Fibroblast of villous mesenchyme (primary cell): Measurements from ENCODE around the gene MRPS10. TPM values are rescaled to one million over a fixed set of nuclear protein-coding genes. Genes with fewer than 3 reads are reported as not detected.

Experiments
- DNase-seq: peaks from one replicate; pipeline ENCODE4 v3.0.0-alpha.2; 2010; ENCODE audit warnings: low read depth
- H3K4me3 ChIP-seq: 2 replicates; pipeline ENCODE4 v1.5.1; 2011; ENCODE audit warnings: low read depth, mild to moderate bottlenecking, low read length
- total RNA-seq: library from RNA; depleted of rRNA; stranded (reverse); fragments of >200 nt; gene quantifications from 2 replicates; pipeline ENCODE4 v1.2.3, GENCODE V29; 2012
- TF ChIP-seq, protein P1 (sequence below): IDR thresholded peaks from 2 replicates; pipeline ENCODE4 v1.5.1; 2012; ENCODE audit warnings: low read depth, mild to moderate bottlenecking, low read length; ENCODE audit not compliant: insufficient read depth

The MRPS10 gene
- 47.0 and 66.5 TPM in 2 replicates for total RNA-seq

DNA sequence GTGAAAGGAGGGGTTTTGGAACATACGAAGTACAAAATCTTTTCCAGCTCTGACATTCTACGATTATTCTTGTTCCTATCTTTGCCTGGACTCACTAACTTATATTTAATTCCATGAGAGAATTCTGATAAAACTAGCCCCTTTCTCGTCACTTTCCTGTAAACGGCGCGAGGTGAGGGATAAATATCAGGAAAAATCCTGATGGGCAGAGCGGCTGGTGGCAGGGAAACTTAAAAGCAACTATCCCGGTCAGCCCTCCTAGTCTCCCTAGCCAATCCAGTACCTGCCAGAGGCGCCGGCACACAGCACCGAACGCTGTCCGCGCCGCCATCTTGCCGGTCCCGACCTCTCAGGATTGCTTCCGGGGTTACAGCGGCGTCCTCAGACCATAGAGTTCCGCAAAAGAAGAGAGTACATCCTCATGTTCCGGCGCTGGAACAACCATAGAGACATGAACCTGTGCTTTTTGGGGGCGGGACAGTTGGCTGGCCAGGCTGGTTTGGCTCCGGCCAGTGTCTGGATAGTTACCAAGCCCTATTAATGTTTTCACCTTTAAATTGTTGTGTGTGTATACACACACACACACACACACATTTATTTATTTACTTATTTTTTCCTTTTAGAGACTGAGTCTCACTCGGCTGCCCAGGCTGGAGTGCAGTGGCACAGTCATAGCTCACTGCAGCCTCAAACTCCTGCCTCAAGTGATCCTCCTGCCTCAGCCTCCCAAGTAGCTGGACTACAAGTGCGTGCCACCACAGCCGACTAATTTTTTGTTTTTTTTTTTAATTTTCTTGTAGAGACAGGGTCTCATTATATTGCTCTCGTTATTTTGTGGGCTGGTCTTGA, at the start of gene MRPS10:
TSS of gene MRPS10 (minus strand) at position 343 of the 849 bp plus-strand sequence. CDS start at position 331, 12 bp downstream.
- peak; percentile 92 for DNase-seq
- TF ChIP-seq, protein P1, sequence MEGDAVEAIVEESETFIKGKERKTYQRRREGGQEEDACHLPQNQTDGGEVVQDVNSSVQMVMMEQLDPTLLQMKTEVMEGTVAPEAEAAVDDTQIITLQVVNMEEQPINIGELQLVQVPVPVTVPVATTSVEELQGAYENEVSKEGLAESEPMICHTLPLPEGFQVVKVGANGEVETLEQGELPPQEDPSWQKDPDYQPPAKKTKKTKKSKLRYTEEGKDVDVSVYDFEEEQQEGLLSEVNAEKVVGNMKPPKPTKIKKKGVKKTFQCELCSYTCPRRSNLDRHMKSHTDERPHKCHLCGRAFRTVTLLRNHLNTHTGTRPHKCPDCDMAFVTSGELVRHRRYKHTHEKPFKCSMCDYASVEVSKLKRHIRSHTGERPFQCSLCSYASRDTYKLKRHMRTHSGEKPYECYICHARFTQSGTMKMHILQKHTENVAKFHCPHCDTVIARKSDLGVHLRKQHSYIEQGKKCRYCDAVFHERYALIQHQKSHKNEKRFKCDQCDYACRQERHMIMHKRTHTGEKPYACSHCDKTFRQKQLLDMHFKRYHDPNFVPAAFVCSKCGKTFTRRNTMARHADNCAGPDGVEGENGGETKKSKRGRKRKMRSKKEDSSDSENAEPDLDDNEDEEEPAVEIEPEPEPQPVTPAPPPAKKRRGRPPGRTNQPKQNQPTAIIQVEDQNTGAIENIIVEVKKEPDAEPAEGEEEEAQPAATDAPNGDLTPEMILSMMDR = no peak
- peak within 1 kb of the TSS; percentile 89 for H3K4me3 ChIP-seq

DNA sequence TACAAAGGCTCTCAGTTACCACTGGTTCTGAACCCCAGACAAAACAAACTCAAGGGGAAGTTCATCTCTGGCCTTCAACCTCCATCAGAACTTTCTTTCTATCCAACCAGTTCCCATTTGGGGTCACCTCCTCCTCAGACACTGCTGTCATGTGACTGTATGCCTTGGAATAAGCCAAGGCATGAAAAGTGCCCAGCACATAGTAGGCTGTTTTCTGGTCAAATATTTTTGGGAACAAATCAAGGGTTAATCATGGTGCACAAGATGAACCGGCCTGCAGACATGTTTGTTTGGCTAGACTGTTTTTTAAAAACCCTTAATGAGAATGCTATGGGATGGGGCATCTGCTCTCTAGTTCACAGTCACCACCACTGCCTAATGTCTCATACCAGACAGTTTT, 48.9 kb upstream of the MRPS10 start:
- no peak for DNase-seq
- TF ChIP-seq, protein P1 = no peak
- no peak overlapping the region for H3K4me3 ChIP-seq

DNA sequence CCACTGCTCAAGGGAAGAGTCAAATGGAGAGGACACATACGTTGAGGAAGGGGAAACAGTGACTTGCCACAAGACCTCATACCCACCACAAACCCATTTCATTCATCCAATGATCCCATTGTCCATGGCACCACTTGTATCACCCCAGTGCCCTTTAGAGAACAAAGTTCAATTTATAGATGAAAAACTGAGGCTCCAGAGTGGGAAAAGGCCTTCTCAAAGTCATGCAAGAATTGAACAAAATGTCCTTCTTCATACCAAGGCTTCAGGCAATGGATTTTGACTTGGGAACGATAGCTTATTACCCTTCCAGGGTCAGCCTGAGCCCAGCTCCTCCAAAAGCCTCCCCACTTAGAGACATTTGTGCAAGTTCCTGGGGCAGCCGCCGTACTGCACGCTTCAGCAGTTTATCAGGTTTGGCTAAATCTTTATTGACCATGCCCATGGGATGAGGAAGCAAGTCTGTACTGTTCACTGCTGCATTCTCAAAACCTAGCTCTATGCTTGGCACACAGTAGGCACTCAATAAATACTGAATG, 47.3 kb upstream of the MRPS10 start:
- no peak overlapping the region for H3K4me3 ChIP-seq
- no peak for DNase-seq
- TF ChIP-seq, protein P1 = no peak

DNA sequence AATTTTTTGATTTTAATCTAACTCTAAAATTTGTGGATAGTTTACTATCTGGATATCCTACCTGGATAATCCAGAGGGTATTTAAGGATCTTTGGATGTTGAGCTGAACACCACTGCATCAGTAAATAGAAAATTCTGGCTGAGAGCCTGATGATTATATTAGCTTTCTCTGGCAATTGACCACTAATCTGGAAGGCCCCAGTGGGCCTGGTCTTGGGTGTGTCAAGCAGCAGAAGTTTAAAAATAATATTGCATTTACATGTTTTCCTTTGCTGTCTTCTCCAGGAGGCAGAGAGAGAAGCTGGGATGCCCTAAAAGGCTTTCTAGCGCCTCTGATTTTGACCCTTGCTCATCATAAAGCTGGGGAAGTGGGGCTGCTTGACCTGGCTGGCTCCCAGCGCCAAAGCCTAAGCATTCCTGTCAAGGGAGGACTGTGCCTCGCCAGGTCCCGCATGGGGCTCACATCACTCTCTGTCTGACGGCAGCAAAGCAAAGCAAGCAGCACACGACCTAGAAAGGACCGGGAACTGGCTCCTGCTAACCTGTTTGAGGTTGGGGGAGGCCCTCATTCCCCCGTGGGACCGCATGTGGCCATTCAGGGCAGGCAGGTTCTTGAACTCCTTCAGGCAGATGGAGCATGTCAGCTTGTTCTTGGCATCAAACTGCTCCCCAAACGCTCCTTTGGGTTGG, 46.6 kb upstream of the MRPS10 start:
- TF ChIP-seq, protein P1 = no peak
- no peak overlapping the region for H3K4me3 ChIP-seq
- no peak for DNase-seq

DNA sequence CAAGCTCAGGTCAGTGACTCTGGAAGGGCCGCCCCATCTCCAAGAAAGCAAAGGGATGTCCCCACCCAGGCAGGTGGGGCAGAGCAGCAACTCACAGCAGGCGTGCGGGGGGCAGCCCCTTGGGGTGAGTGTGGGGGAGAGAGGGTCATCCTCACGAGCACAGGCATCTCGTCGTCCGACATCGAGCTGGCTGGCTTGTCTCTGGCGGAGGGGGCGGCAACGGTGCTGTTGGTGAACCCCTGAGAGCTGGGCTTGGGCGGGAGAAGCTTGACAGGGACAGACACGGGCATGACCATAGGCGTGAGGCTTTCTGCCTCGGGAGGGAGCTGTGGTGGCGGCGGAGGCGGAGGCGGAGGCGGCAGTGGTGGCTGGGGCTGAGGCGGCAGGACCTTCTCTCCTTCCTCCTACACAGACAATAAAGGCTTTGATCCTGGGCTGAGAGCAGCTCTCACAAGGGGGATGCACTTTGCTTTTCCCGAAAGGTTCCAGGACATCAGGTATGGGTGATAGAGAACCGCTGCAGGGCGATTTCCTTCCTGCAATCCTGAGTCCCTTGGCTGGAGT, 45.6 kb upstream of the MRPS10 start:
- DNase-seq = no peak
- no peak overlapping the region for H3K4me3 ChIP-seq
- TF ChIP-seq, protein P1 = no peak

DNA sequence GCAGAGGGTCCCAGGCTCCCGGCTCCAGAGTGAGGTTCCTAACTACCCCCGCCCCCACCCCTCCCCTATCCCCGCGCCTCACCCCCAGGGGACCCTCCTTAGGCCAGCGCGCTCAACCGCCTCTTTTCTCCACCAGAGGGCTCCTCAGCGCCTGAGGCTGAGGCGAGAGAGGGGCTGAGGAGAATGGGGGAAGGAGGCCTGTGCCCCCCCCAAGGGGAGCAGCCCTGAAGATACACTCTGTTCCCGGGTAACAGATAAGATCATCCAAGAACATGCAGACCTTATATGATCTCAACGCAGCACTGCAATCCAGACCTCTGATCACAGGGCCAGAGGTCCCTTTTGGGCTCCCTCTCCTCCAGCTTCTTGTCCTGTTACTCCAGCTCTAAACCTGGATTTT, 43.3 kb upstream of the MRPS10 start:
- peak; percentile 59 for DNase-seq
- TF ChIP-seq, protein P1 = peak; percentile 61
- no peak overlapping the region for H3K4me3 ChIP-seq
